Gastroesophageal sphincter (tissue), 3 donors: ENCODE measurements around the gene RPL12.

Experiments
- CTCF ChIP-seq, 4 experiments: fragments of 200-600 bp in 2 of 4; fragments of 450-650 bp in 2 of 4; sonication (generic) in 1 of 4; IDR thresholded peaks; one replicate each; pipeline ENCODE4 v1.5.1; 2017 to 2019; ENCODE audit warnings: antibody characterized with exemption in 4 of 4, mild to moderate bottlenecking in 2 of 4, moderate library complexity in 2 of 4
- POLR2A ChIP-seq, 2 donors: fragments of 450-650 bp; IDR thresholded peaks; one replicate each; pipeline ENCODE4 v1.6.1; 2017; ENCODE audit warnings: antibody characterized with exemption in 2 of 2, mild to moderate bottlenecking in 2 of 2, moderate library complexity in 1 of 2

- TF ChIP-seq CTCF (IDR thresholded peaks at IDR 0.05) (no peak), POLR2A (IDR thresholded peaks at IDR 0.05) (no peak)
Observed at GRCh38 chr9:127411122-127411521, 40.1 kb downstream of the RPL12 start.
